HG03571 (cell line): ENCODE results near the gene ABHD13.

ENCODE experiments used
- ATAC-seq: cut with Tn5 transposase; IDR thresholded peaks from one replicate; pipeline ENCODE4 v1.9.1; 2021; ENCODE audit not compliant: unreplicated experiment

ABHD13 gene

GRCh38 chr13:108281901-108282300, 63.7 kb downstream of the ABHD13 start:
- no peak for ATAC-seq

GRCh38 chr13:108283110-108283509, 64.9 kb downstream of the ABHD13 start:
- no peak for ATAC-seq
